ENCODE results near the gene PSMB10. TPM values are rescaled to one million over a fixed set of nuclear protein-coding genes. Genes with fewer than 3 reads are reported as not detected.

The PSMB10 gene
- total RNA-seq, 1 experiment from 2014 or later: 41.0 TPM

DNA sequence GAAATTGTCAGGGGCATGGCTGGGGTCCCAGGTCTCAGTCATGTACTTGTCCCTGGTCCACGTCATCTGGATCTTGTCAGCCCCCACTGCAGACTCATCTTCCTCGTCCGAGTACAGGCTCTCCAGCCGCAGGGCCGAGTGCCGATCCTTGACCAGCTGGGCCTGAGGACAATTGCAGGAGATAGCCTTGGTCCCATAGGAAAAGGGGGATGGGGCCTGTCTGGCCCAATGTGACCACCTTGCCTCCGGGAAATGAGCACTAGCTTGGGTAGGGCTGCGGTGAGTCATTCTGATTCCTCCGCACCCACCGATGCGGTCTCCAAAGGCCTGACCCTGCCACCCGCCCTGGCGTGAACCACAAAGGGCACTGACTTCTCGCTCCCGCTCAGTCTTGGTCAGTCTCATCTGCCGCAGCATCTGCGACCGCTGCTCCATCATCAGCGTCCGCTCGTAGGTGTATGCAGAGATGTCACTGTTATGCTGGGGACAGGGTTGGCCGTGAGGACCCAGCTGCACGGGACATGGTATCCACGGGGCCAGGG lies 8.8 kb upstream of the PSMB10 start:
- Histone ChIP-seq H3K9me2 (ENCODE audit: insufficient read depth) (no peaks in the 10 kb centered on the region), H3K9ac (ENCODE audit: low read length) (no peak overlapping the region), H3K27ac (ENCODE audit: low read depth, low read length) (no peak overlapping the region), H3K4me1 (ENCODE audit: control insufficient read depth in 1 of 2, insufficient read depth in 2 of 2, low read length in 2 of 2) (peaks cover 0 to 11% of the 10 kb centered on the region in 2 experiments; a peak in 2 of 4 replicates), H3K9me3 (ENCODE audit: control insufficient read depth in 1 of 2, insufficient read depth in 1 of 2, low read depth in 1 of 2, low read length in 2 of 2) (no peaks in the 10 kb centered on the region), H2AFZ (ENCODE audit: low read depth, low read length, poor library complexity, severe bottlenecking) (no peak overlapping the region), H3K4me3 (replicated peaks in 1 of 2; ENCODE audit: low read depth in 1 of 2, low read length in 2 of 2) (no peak overlapping the region), H3K79me2 (ENCODE audit: insufficient read depth, low read length) (no peaks in the 10 kb centered on the region), H3K4me2 (ENCODE audit: low read length) (no peak overlapping the region), H3K36me3 (ENCODE audit: control insufficient read depth in 1 of 2, insufficient read depth in 2 of 2, low read length in 2 of 2) (peaks cover 4 to 16% of the 10 kb centered on the region in 2 experiments; a peak in 2 of 4 replicates), H4K20me1 (ENCODE audit: insufficient read depth) (no peaks in the 10 kb centered on the region), H3K27me3 (ENCODE audit: insufficient read depth, low read length) (no peaks in the 10 kb centered on the region)
- ATAC-seq: no peak
- no peak for TF ChIP-seq SP1 (IDR thresholded peaks at IDR 0.05; ENCODE audit: low read depth)
- TF ChIP-seq EGR1 (IDR thresholded peaks at IDR 0.05; ENCODE audit: low read depth): no peak
- TF ChIP-seq EZH2phosphoT487 (IDR thresholded peaks at IDR 0.05; ENCODE audit: borderline replicate concordance): no peak
- TF ChIP-seq TCF7L2 (IDR thresholded peaks at IDR 0.05; ENCODE audit: borderline replicate concordance, extremely low read depth, insufficient read depth, insufficient read length): no peak
- TF ChIP-seq ZFX (IDR thresholded peaks at IDR 0.05): no peak
- no peak for TF ChIP-seq JUND (IDR thresholded peaks at IDR 0.05)
- TF ChIP-seq, protein P1, sequence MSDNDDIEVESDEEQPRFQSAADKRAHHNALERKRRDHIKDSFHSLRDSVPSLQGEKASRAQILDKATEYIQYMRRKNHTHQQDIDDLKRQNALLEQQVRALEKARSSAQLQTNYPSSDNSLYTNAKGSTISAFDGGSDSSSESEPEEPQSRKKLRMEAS (IDR thresholded peaks at IDR 0.05): no peak
- intact Hi-C loops (cut with micrococcal nuclease): no loop called here
- ChIA-PET POLR2A (interaction anchor here (0.9 kb wide), 1 partner anchor 10 kb away, joined by 3 read pairs; no protein-coding TSS in a partner anchor), CTCF (interaction anchor here (0.6 to 1.6 kb wide), 2 partner anchors 10 to 95 kb away, joined by 3 read pairs; no protein-coding TSS in a partner anchor), RAD21 (ENCODE audit: low non-redundant PET in 1 of 2, low total read pairs in 2 of 2, uncharacterized antibody in 2 of 2, unreplicated experiment in 2 of 2) (no interaction called here)
- TSS peak; percentile 19 for BruUV-seq (replicated peaks)
- no peak for DNase-seq (ENCODE audit: low read depth, low spot score)

DNA sequence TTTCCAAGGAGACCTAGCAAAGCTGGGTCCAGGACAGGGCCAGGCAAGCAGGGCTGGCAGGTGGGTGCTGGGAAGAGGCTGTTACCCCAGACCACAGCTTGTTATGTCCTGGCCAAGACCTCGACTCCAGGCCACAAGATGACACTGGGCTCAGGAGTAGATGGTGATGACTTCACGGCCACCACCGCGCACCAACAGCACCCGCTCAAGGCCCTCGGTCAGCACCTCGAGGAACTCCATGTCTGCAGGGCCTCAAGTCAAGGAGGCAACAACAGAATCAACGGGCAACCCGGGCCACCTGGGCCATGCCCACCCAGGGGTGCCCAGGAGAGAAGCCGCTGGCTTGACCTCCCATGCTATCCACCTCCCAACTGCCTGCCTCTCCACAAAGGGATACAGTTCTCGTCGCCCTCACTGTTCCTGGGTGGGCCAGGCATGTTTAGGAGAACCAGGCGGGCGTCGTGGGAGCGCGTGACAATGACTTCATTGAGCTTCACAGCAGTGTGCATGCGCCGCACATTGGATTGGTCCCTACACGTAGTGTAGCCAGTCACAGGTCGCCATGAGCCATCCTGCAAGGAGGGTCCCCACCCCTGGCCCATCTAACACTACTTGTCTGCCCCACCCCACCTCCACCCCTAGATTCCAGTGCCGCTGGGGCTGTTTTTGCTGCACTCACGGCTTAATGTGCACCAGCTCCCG lies 8.2 kb upstream of the PSMB10 start:
- H3K9me2 ChIP-seq (ENCODE audit: insufficient read depth): no peaks in the 10 kb centered on the region
- peaks cover 0 to 11% of the 10 kb centered on the region in 2 experiments; a peak in 2 of 4 replicates for H3K4me1 ChIP-seq (ENCODE audit: control insufficient read depth in 1 of 2, insufficient read depth in 2 of 2, low read length in 2 of 2)
- no peak overlapping the region for H3K4me2 ChIP-seq (ENCODE audit: low read length)
- no peak overlapping the region for H3K27ac ChIP-seq (ENCODE audit: low read depth, low read length)
- RAD21 ChIA-PET (ENCODE audit: low non-redundant PET in 1 of 2, low total read pairs in 2 of 2, uncharacterized antibody in 2 of 2, unreplicated experiment in 2 of 2): no interaction called here
- intact Hi-C loops (cut with micrococcal nuclease): no loop called here
- H3K9ac ChIP-seq (ENCODE audit: low read length): no peak overlapping the region
- no peak for DNase-seq (ENCODE audit: low read depth, low spot score)
- no peak overlapping the region for H2AFZ ChIP-seq (ENCODE audit: low read depth, low read length, poor library complexity, severe bottlenecking)
- BruUV-seq (replicated peaks): no TSS peak
- CTCF ChIA-PET: interaction anchor here (0.6 to 1.6 kb wide), 3 partner anchors 9 to 128 kb away, joined by 3 read pairs; no protein-coding TSS in a partner anchor
- ATAC-seq: no peak
- peaks cover under 1 to 16% of the 10 kb centered on the region in 2 experiments; a peak in 2 of 4 replicates for H3K36me3 ChIP-seq (ENCODE audit: control insufficient read depth in 1 of 2, insufficient read depth in 2 of 2, low read length in 2 of 2)
- no peaks in the 10 kb centered on the region for H4K20me1 ChIP-seq (ENCODE audit: insufficient read depth)
- POLR2A ChIA-PET: interaction anchor here (0.9 kb wide), 1 partner anchor 9 kb away, joined by 3 read pairs; no protein-coding TSS in a partner anchor
- H3K79me2 ChIP-seq (ENCODE audit: insufficient read depth, low read length): no peaks in the 10 kb centered on the region
- H3K27me3 ChIP-seq (ENCODE audit: insufficient read depth, low read length): no peaks in the 10 kb centered on the region
- peak; percentile 31; the same call in 1 of the 2 replicates for TF ChIP-seq POLR2AphosphoS5 (IDR thresholded peaks at IDR 0.05; ENCODE audit: low read depth, low read length)
- TF ChIP-seq, protein P2, sequence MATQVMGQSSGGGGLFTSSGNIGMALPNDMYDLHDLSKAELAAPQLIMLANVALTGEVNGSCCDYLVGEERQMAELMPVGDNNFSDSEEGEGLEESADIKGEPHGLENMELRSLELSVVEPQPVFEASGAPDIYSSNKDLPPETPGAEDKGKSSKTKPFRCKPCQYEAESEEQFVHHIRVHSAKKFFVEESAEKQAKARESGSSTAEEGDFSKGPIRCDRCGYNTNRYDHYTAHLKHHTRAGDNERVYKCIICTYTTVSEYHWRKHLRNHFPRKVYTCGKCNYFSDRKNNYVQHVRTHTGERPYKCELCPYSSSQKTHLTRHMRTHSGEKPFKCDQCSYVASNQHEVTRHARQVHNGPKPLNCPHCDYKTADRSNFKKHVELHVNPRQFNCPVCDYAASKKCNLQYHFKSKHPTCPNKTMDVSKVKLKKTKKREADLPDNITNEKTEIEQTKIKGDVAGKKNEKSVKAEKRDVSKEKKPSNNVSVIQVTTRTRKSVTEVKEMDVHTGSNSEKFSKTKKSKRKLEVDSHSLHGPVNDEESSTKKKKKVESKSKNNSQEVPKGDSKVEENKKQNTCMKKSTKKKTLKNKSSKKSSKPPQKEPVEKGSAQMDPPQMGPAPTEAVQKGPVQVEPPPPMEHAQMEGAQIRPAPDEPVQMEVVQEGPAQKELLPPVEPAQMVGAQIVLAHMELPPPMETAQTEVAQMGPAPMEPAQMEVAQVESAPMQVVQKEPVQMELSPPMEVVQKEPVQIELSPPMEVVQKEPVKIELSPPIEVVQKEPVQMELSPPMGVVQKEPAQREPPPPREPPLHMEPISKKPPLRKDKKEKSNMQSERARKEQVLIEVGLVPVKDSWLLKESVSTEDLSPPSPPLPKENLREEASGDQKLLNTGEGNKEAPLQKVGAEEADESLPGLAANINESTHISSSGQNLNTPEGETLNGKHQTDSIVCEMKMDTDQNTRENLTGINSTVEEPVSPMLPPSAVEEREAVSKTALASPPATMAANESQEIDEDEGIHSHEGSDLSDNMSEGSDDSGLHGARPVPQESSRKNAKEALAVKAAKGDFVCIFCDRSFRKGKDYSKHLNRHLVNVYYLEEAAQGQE (IDR thresholded peaks at IDR 0.05; ENCODE audit: low read depth): no peak
- no peak overlapping the region for H3K4me3 ChIP-seq (replicated peaks in 1 of 2; ENCODE audit: low read depth in 1 of 2, low read length in 2 of 2)
- H3K9me3 ChIP-seq (ENCODE audit: control insufficient read depth in 1 of 2, insufficient read depth in 1 of 2, low read depth in 1 of 2, low read length in 2 of 2): no peaks in the 10 kb centered on the region

Data from HCT116 (cell line).